Dedifferentiated amniotic fluid mesenchymal stem cell (primary cell): Measurements from ENCODE around the gene ZG16.
"Not testable (repeated sequence)": the region's sequence is repeated elsewhere in the genome, so short reads cannot be mapped to it uniquely, and the experiment has no call there.

ENCODE experiments used
- DNase-seq: peaks from one replicate; pipeline ENCODE4 v3.0.0-alpha.2; 2016; ENCODE audit errors: extremely low spot score

Gene ZG16

GRCh38 chr16:29787155-29787554, 9.1 kb downstream of the ZG16 start:
- not testable (repeated sequence) for DNase-seq

GRCh38 chr16:29789775-29790182, 11.7 kb downstream of the ZG16 start:
- no peak for DNase-seq

GRCh38 chr16:29790183-29790948, 12.3 kb downstream of the ZG16 start, which contains the start of gene KIF22:
TSS of gene KIF22 (plus strand) at chr16:29790751. CDS start at chr16:29790760, 9 bp downstream.
- DNase-seq = peak; percentile 98

- no peak for DNase-seq
These were observed 13.1 kb downstream of the ZG16 start for GRCh38 chr16:29790949-29791844.

GRCh38 chr16:29791845-29792807, 14.1 kb downstream of the ZG16 start:
- DNase-seq = no peak

- DNase-seq = not testable (repeated sequence)
These were observed 15.1 kb downstream of the ZG16 start for GRCh38 chr16:29793153-29793552.

GRCh38 chr16:29794231-29794710, 16.2 kb downstream of the ZG16 start:
- DNase-seq = no peak

GRCh38 chr16:29802416-29802935, 24.4 kb downstream of the ZG16 start:
- no peak for DNase-seq

- no peak for DNase-seq
These were observed 26.0 kb downstream of the ZG16 start for GRCh38 chr16:29804020-29804419.

- no peak for DNase-seq
These were observed 26.6 kb downstream of the ZG16 start for GRCh38 chr16:29804455-29805231.

- peak; percentile 96 for DNase-seq
These were observed 27.4 kb downstream of the ZG16 start for GRCh38 chr16:29805232-29806098.

- DNase-seq = peak; percentile 38
These were observed 28.1 kb downstream of the ZG16 start, which contains the start of gene MAZ for GRCh38 chr16:29806099-29806579. TSS of gene MAZ (plus strand) at chr16:29806529. CDS start at chr16:29806702, 173 bp downstream.

GRCh38 chr16:29806641-29807425, 28.8 kb downstream of the ZG16 start:
- no peak for DNase-seq

- DNase-seq = peak; percentile 85
These were observed 29.6 kb downstream of the ZG16 start for GRCh38 chr16:29807426-29808218.

- DNase-seq = no peak
These were observed 30.3 kb downstream of the ZG16 start for GRCh38 chr16:29808219-29808900.

- no peak for DNase-seq
These were observed 31.1 kb downstream of the ZG16 start for GRCh38 chr16:29809031-29809747.
